Stimulated activated naive CD4-positive, alpha-beta T cell (primary cell): ENCODE data around the gene KCTD20.

Experiments
- DNase-seq, 6 experiments: peaks; one replicate each; lab custom pipeline; 2025; lab: John Stamatoyannopoulos, UW

KCTD20 gene

GRCh38 chr6:36536873-36537547 lies 94.2 kb downstream of the KCTD20 start:
- no peak for DNase-seq

DNA sequence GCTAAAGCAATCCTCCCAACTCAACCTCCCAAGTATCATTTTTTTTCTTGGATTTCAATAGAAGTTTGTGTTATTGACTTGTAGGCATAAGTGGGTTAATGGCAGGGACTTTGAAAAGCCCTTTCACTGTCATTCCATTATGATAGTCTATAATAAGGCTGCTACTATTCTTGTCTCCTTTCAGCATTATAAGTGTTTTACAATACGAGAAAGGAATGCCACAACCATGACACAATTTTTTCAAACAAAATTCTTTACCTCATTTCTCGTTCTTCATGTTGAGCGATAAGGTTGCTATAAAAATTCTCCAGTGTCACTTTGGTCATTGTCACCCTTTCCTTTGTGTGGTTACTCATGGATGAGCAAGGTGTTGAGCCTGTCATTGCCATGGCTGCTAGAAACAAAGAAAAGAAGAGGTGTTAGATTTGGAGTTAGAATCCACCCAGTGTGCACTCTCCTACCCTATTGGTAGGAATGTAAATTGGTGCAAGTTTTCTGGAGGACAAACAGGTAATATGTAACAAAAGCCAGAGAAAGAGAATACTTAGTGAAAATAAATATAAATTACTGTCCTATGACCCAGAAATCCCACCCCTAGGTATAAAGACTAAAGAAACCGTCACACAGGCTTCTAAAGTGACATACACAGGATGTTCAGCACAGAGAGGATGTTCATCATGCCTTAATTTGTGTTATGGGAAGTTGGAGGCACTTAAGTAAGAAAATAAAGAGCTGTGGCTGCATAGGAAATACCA lies 97.2 kb downstream of the KCTD20 start:
- peak in 3 of 6 experiments; percentile 70 to 81 (median 79) for DNase-seq
